Uterus (tissue), 2 donors: ENCODE results near the gene ITGB8.
A peak's percentile ranks its signal among the peaks of the same experiment; 100 is the strongest.

Experiments used
- POLR2A ChIP-seq, 2 donors: fragments of 450-650 bp; IDR thresholded peaks; one replicate each; pipeline ENCODE4 v1.6.1; 2016; ENCODE audit warnings: antibody characterized with exemption in 2 of 2, mild to moderate bottlenecking in 1 of 2, moderate library complexity in 1 of 2
- TF ChIP-seq, protein P1 (sequence below), 4 experiments: fragments of 200-600 bp in 2 of 4; fragments of 450-650 bp in 2 of 4; sonication (generic) in 2 of 4; IDR thresholded peaks; one replicate each; pipeline ENCODE4 v1.5.1; 2016 to 2019; ENCODE audit warnings: antibody characterized with exemption in 4 of 4, mild to moderate bottlenecking in 2 of 4, moderate library complexity in 1 of 4

DNA sequence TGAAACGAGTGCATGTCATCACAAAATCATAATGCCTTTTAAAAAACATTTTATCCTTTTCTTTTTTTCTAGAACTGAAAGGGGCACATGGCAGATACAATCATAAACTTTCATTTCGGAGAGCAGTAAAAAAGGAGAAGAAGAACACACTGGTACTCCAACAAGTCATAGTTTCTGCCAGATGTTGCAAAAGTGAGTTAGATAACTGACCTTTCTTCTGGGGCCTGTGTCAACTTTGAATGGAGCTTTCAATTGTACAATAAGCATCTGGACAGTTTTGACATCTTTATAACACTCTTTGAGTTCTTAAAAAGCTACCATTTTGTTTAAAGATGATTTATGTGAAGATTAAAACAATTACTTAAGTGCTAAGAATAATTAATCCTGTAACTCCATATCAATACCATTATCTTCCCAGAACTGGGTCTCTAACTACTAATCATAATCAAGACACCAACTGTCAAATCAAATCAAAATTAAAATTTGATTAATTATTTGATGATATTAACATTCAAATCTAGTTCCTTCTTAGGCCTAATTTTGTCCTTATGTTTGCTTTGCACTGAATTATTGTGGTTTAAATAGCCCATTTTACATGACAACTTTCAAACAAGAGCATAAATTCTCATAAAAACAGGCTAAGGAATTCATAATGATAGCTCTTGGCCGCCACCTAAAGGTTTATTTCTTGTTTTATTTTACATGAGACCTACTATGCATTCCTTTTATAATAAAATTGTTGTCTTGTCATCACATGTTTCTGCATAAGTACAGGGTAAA lies 19.5 kb upstream of the ITGB8 start:
- TF ChIP-seq, protein P1, sequence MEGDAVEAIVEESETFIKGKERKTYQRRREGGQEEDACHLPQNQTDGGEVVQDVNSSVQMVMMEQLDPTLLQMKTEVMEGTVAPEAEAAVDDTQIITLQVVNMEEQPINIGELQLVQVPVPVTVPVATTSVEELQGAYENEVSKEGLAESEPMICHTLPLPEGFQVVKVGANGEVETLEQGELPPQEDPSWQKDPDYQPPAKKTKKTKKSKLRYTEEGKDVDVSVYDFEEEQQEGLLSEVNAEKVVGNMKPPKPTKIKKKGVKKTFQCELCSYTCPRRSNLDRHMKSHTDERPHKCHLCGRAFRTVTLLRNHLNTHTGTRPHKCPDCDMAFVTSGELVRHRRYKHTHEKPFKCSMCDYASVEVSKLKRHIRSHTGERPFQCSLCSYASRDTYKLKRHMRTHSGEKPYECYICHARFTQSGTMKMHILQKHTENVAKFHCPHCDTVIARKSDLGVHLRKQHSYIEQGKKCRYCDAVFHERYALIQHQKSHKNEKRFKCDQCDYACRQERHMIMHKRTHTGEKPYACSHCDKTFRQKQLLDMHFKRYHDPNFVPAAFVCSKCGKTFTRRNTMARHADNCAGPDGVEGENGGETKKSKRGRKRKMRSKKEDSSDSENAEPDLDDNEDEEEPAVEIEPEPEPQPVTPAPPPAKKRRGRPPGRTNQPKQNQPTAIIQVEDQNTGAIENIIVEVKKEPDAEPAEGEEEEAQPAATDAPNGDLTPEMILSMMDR (IDR thresholded peaks at IDR 0.05) = peak in 3 of 4 experiments; percentile 35 to 50 (median 36)
- no peak for TF ChIP-seq POLR2A (IDR thresholded peaks at IDR 0.05)
